Testis (tissue), 3 donors: ENCODE results near the gene NNAT. TPM values are rescaled to one million over a fixed set of nuclear protein-coding genes. Genes with fewer than 3 reads are reported as not detected.

Experiments used
- DNase-seq: peaks from one replicate; pipeline ENCODE4 v3.0.0-alpha.2; 2019
- H3K27ac ChIP-seq, 2 donors: fragments of 200-600 bp; sonication (generic); one replicate each; pipeline ENCODE4 v1.5.1; 2019
- H3K27me3 ChIP-seq: fragments of 200-600 bp; sonication (generic); one replicate; pipeline ENCODE4 v1.5.1; 2019
- H3K36me3 ChIP-seq: fragments of 200-600 bp; sonication (generic); one replicate; pipeline ENCODE4 v1.5.1; 2017; ENCODE audit warnings: low read depth; ENCODE audit errors: missing control alignments
- H3K4me1 ChIP-seq: fragments of 200-600 bp; sonication (generic); one replicate; pipeline ENCODE4 v1.5.1; 2019
- H3K4me3 ChIP-seq, 2 donors: fragments of 200-600 bp; sonication (generic); one replicate each; pipeline ENCODE4 v1.5.1; 2017 to 2019
- H3K9me3 ChIP-seq: fragments of 200-600 bp; sonication (generic); one replicate; pipeline ENCODE4 v1.5.1; 2017
- POLR2A ChIP-seq: fragments of 450-650 bp; IDR thresholded peaks from one replicate; pipeline ENCODE4 v1.6.1; 2017; ENCODE audit warnings: antibody characterized with exemption, mild to moderate bottlenecking, moderate library complexity
- WGBS, 2 donors: methylation state at CpG; one replicate each; pipeline ENCODE4 v1.1.5; 2018; 5-methylcytosine and 5-hydroxymethylcytosine counted together
- intact Hi-C: fragments of 100-400 bp; cut with DNase I; formaldehyde crosslinking; loops from one replicate; pipeline ENCODE4 v1.15.1; 2023; ENCODE audit warnings: low total_unique reads
- polyA plus RNA-seq: library from polyadenylated mRNA; stranded (reverse); fragments of 350-450 nt; fragmentation: Illumina TruSeq; extraction: RNeasy Lipid Tissue Mini Kit (QIAGEN cat#74804); gene quantifications from one replicate; pipeline ENCODE4 v1.2.3, GENCODE V29; 2014; ENCODE audit warnings: low read depth, low replicate concordance; ENCODE audit not compliant: insufficient read depth
- total RNA-seq, 2 donors: library from RNA; depleted of rRNA; stranded (reverse); fragments of >200 nt; gene quantifications; one replicate each; pipeline ENCODE4 v1.2.3, GENCODE V29; 2016
- TF ChIP-seq, protein P1 (sequence below), 3 experiments: fragments of 450-650 bp in 2 of 3; fragments of 200-600 bp in 1 of 3; sonication (generic) in 1 of 3; IDR thresholded peaks; one replicate each; pipeline ENCODE4 v1.5.1; 2016 to 2019; ENCODE audit warnings: antibody characterized with exemption in 3 of 3, mild to moderate bottlenecking in 2 of 3, moderate library complexity in 1 of 3

Gene NNAT
- total and polyA plus RNA-seq, 3 donors from 2014 or later, result 6.1 to 8.7 (median 6.2) TPM

DNA sequence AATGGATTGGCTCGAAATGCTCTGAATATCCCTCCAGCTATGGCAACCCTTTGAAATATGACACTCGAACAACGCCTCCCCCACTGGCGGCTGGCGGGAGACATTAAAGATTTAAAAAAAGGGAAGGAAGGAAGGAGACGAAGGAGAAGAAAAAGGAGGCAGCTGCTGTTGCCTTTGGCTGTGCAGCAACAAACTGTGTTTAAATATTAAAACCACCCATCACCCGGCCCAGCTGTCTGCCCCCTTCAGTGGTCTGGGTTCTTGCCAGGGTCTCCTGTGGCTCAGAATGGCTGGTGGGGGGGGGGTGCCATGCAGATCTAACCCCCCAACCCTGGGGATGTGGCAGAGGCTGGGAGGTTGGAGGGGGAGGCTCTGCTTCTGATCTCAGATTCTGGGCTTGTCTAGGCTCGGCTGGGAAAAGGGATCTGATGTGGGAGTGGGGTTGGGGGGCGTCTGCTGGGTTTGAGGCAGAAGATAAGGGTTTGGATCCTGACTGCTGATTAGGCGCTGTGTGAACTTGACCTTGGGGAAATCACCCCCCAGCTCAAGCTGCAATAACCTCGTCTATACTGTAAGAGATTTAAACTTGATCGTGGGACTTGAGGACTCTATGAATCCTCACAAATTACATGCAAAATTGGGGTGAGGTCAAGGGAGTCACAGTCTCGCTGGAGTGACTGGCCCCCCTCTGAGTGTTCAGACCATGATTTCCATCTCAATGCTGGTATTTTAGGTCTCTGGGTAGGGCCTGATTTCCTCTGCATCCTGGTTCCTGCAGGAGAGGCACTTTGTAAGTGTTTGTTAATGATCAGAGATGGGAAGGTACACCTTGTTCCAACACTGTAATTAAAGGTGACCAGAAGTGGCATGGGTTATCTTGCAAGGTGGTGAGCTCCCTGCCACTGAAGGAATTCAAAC lies 46.9 kb downstream of the NNAT start:
- intact Hi-C loops, result loop anchor here (10.0 kb wide), 1 partner anchor 427 kb away; no protein-coding TSS in a partner anchor
- Histone ChIP-seq H3K27me3 (no peaks in the 10 kb centered on the region), H3K4me1 (no peaks in the 10 kb centered on the region), H3K4me3 (no peak overlapping the region), H3K36me3 (no peaks in the 10 kb centered on the region), H3K9me3 (no peaks in the 10 kb centered on the region), H3K27ac (no peak overlapping the region)
- peak; percentile 9 for DNase-seq
- TF ChIP-seq, protein P1, sequence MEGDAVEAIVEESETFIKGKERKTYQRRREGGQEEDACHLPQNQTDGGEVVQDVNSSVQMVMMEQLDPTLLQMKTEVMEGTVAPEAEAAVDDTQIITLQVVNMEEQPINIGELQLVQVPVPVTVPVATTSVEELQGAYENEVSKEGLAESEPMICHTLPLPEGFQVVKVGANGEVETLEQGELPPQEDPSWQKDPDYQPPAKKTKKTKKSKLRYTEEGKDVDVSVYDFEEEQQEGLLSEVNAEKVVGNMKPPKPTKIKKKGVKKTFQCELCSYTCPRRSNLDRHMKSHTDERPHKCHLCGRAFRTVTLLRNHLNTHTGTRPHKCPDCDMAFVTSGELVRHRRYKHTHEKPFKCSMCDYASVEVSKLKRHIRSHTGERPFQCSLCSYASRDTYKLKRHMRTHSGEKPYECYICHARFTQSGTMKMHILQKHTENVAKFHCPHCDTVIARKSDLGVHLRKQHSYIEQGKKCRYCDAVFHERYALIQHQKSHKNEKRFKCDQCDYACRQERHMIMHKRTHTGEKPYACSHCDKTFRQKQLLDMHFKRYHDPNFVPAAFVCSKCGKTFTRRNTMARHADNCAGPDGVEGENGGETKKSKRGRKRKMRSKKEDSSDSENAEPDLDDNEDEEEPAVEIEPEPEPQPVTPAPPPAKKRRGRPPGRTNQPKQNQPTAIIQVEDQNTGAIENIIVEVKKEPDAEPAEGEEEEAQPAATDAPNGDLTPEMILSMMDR (IDR thresholded peaks at IDR 0.05), result no peak
- TF ChIP-seq POLR2A, result no peak
- WGBS, 2 donors, result 18 to 27% methylated on average over 13 of the region's 13 CpGs

GRCh38 chr20:37570419-37570818 lies 49.4 kb downstream of the NNAT start:
- no peaks in the 10 kb centered on the region for H3K27me3 ChIP-seq
- intact Hi-C loops, result no loop called here
- no peak overlapping the region for H3K4me3 ChIP-seq
- no peaks in the 10 kb centered on the region for H3K4me1 ChIP-seq
- H3K27ac ChIP-seq, result no peak overlapping the region
- no peaks in the 10 kb centered on the region for H3K36me3 ChIP-seq
- no peaks in the 10 kb centered on the region for H3K9me3 ChIP-seq
- TF ChIP-seq, protein P1 (IDR thresholded peaks at IDR 0.05), result no peak
- TF ChIP-seq POLR2A, result no peak
- DNase-seq, result no peak
- WGBS, 2 donors, result 93 to 96% methylated on average over 1 of the region's 1 CpG

- Histone ChIP-seq H3K27me3 (no peaks in the 10 kb centered on the region), H3K4me1 (no peaks in the 10 kb centered on the region), H3K27ac (no peak overlapping the region), H3K36me3 (no peaks in the 10 kb centered on the region), H3K9me3 (no peaks in the 10 kb centered on the region), H3K4me3 (no peak overlapping the region)
- no peak for DNase-seq
- intact Hi-C loops, result no loop called here
- TF ChIP-seq, protein P1 (IDR thresholded peaks at IDR 0.05), result no peak
- TF ChIP-seq POLR2A, result no peak
- 85 to 95% methylated on average over 4 to 6 of the region's 6 CpGs for WGBS, 2 donors
These were observed 50.0 kb downstream of the NNAT start for GRCh38 chr20:37571033-37571432.

Other genes starting within 250 kb of the NNAT start
- 10 to 100 TPM; 42.4 to 68.4 TPM for gene MANBAL, start 231.6 kb upstream of the NNAT start, total RNA-seq
- gene MANBAL, start 231.6 kb upstream of the NNAT start, polyA plus RNA-seq, result 92.4 TPM
- gene SRC, start 175.1 kb upstream of the NNAT start, total RNA-seq, result 100 to 1,000 TPM; 143 to 179 TPM
- gene SRC, start 175.1 kb upstream of the NNAT start, polyA plus RNA-seq, result 90.3 TPM
- gene BLCAP, start 6.6 kb downstream of the NNAT start, total RNA-seq, result 10 to 100 TPM; 80.0 to 83.6 TPM
- 76.9 TPM for gene BLCAP, start 6.6 kb downstream of the NNAT start, polyA plus RNA-seq
- gene CTNNBL1, start 172.8 kb downstream of the NNAT start, total RNA-seq, result 10 to 100 TPM; 50.4 to 61.0 TPM
- 119 TPM for gene CTNNBL1, start 172.8 kb downstream of the NNAT start, polyA plus RNA-seq